ENCODE data around the gene TMEM263. TPM values are rescaled to one million over a fixed set of nuclear protein-coding genes. Genes with fewer than 3 reads are reported as not detected.
"Not testable (repeated sequence)": the region's sequence is repeated elsewhere in the genome, so short reads cannot be mapped to it uniquely, and the experiment has no call there.

TMEM263 gene
- total RNA-seq, 2 experiments from 2014 or later, result 25.8 to 26.7 TPM

DNA sequence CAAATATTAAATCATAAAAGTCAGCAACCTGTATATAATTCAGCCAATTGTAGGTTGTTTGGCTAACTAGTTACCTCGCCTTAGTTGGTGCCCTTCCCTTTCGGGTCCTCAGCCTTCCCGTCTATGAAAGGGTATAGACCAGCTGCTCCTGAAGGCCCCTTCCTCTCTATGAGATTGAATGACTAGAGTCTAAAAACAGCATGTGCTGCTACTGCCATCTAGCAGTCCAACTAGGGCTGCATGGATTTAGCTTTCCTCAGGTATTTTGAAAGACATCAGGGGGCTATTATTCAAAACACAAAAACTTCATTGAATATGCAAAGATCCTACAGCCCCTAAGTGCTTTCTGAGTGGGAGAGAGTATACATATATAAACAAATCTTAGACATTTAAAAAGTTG lies 37.0 kb upstream of the TMEM263 start:
- DNase-seq (no peak), ATAC-seq (no peak)
- no peaks in the 10 kb centered on the region for H3K36me3 Mint-ChIP-seq (ENCODE audit: low read depth)
- H3K4me1 Mint-ChIP-seq (ENCODE audit: low read depth), result peaks cover 18% of the 10 kb centered on the region
- ChIA-PET POLR2A (no interaction called here), CTCF (interaction anchor here (0.7 to 3.9 kb wide), 19 partner anchors 11 to 692 kb away, joined by 3 to 50 read pairs (median 4); partner anchors contain the start of gene POLR3B)
- H3K27ac Mint-ChIP-seq, result no peak overlapping the region
- no peak overlapping the region for H3K4me3 Mint-ChIP-seq
- no peaks in the 10 kb centered on the region for H3K9me3 Mint-ChIP-seq (ENCODE audit: insufficient read depth)
- H3K27me3 Mint-ChIP-seq (ENCODE audit: low read depth), result peaks cover 16% of the 10 kb centered on the region

DNA sequence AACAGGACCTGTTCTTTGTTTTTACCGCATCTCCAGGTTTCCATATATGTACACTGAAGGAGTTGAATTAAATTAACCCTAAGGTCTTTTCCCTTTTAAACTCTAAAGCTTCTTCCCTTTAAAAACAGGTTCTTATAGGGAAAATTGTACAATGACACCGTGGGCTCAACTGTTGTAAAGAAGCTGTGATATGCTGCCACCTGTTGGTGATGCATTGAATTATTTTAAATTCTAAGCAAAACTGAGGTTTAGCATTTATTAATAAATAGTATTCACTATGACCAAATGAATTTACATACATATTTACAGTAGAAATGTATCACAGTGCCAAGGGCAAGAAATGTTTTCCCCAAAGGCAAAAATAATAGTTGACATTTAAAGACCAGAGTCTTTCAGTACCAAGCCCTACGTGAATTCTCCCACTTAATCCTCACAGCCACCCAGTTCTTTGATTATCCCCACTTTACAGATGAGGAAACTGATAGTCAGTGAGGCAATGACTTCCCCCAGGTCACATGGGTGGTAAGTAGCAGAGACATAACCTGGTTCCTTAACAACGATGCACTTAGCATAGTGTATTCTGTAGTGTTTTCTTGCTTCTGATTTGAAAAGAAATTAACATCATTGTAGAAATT lies 35.7 kb upstream of the TMEM263 start:
- Mint-ChIP-seq H3K27me3 (ENCODE audit: low read depth) (peaks cover 20% of the 10 kb centered on the region), H3K27ac (no peak overlapping the region), H3K4me1 (ENCODE audit: low read depth) (peaks cover 9% of the 10 kb centered on the region), H3K36me3 (ENCODE audit: low read depth) (no peaks in the 10 kb centered on the region), H3K9me3 (ENCODE audit: insufficient read depth) (no peaks in the 10 kb centered on the region), H3K4me3 (no peak overlapping the region)
- ChIA-PET CTCF (interaction anchor here (0.6 to 3.9 kb wide), 28 partner anchors 12 to 604 kb away, joined by 3 to 50 read pairs (median 4); partner anchors contain the start of gene POLR3B), POLR2A (no interaction called here)
- DNase-seq, result peak; percentile 39
- no peak for ATAC-seq

DNA sequence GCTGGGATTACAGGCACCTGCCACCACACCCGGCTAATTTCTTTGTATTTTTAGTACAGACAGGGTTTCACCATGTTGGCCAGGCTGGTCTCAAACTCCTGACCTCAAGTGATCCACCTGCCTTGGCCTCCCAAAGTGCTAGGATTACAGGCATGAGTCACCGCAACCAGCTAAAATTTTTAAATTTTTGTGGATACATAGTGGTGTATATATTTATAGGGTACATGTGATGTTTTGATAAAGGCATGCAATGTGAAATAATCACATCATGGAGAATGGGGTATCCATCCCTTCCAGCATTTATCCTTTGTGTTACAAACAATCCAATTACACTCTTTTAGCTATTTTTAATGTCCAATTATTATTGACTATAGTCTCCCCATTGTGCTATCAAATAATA lies 33.7 kb upstream of the TMEM263 start:
- POLR2A ChIA-PET; H3K4me3 Mint-ChIP-seq; ATAC-seq; H3K9me3 Mint-ChIP-seq (ENCODE audit: insufficient read depth); H3K27ac Mint-ChIP-seq; H3K4me1 Mint-ChIP-seq (ENCODE audit: low read depth); H3K36me3 Mint-ChIP-seq (ENCODE audit: low read depth); DNase-seq: not testable (repeated sequence)
- peaks cover 20% of the 10 kb centered on the region for H3K27me3 Mint-ChIP-seq (ENCODE audit: low read depth)
- CTCF ChIA-PET, result interaction anchor here (1.1 to 3.9 kb wide), 2 partner anchors 14 to 564 kb away, joined by 6 to 50 read pairs; partner anchors contain the start of gene POLR3B

DNA sequence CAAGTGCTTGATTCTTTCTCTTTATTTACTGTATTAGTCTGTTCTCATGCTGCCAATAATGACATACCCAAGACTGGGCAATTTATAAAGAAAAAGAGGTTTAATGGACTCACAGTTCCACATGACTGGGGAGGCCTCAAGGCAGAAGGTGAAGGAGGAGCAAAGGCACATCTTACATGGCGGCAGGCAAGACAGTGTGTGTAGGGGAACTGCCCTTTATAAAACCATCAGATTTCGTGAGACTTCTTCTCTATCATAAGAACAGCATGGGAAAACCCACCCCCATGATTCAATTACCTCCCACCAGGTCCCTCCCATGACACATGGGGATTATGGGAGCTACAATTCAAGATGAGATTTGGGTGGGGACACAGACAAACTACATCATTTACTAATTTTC lies 32.1 kb upstream of the TMEM263 start:
- H3K4me1 Mint-ChIP-seq (ENCODE audit: low read depth); H3K4me3 Mint-ChIP-seq; ATAC-seq; DNase-seq; H3K36me3 Mint-ChIP-seq (ENCODE audit: low read depth); CTCF ChIA-PET; H3K27ac Mint-ChIP-seq; H3K9me3 Mint-ChIP-seq (ENCODE audit: insufficient read depth); POLR2A ChIA-PET: not testable (repeated sequence)
- peaks cover 25% of the 10 kb centered on the region for H3K27me3 Mint-ChIP-seq (ENCODE audit: low read depth)

- Mint-ChIP-seq H3K9me3 (ENCODE audit: insufficient read depth) (no peaks in the 10 kb centered on the region), H3K27ac (no peak overlapping the region), H3K27me3 (ENCODE audit: low read depth) (peaks cover 30% of the 10 kb centered on the region), H3K36me3 (ENCODE audit: low read depth) (no peaks in the 10 kb centered on the region), H3K4me1 (ENCODE audit: low read depth) (no peaks in the 10 kb centered on the region), H3K4me3 (no peak overlapping the region)
- DNase-seq, result no peak
- no peak for ATAC-seq
- POLR2A ChIA-PET, result no interaction called here
- CTCF ChIA-PET, result no interaction called here
Measured at GRCh38 chr12:106924268-106924861, 31.3 kb upstream of the TMEM263 start.

DNA sequence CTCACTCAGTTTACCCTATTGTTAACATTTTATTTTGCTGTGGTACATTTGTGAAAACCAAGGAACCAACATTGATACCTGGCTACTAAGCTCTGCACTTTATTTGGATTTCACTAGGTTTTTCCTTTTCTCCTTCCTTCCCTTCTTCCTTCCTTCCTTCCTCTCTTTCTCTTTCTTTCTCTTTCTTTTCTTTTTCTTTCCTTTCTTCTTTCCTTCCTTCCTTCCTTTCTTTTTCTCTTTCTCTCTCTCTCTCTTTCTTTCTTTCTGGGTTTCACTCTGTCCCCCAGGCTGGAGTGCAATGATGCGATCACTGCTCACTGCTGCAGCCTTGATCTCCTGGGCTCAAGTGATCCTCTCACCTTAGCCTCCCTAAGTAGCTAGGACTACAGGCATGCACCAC lies 29.1 kb upstream of the TMEM263 start:
- CTCF ChIA-PET, result no interaction called here
- no peaks in the 10 kb centered on the region for H3K9me3 Mint-ChIP-seq (ENCODE audit: insufficient read depth)

GRCh38 chr12:106934277-106934676 lies 21.4 kb upstream of the TMEM263 start:
- Mint-ChIP-seq H3K36me3 (ENCODE audit: low read depth) (no peaks in the 10 kb centered on the region), H3K9me3 (ENCODE audit: insufficient read depth) (no peaks in the 10 kb centered on the region), H3K4me3 (no peak overlapping the region), H3K27ac (no peak overlapping the region), H3K4me1 (ENCODE audit: low read depth) (no peaks in the 10 kb centered on the region), H3K27me3 (ENCODE audit: low read depth) (peaks cover 24% of the 10 kb centered on the region)
- DNase-seq (no peak), ATAC-seq (no peak)
- ChIA-PET CTCF (no interaction called here), POLR2A (no interaction called here)

More for the DNA sequence above, 29.1 kb upstream of the TMEM263 start:
- no peak overlapping the region for H3K27ac Mint-ChIP-seq
- H3K4me3 Mint-ChIP-seq, result no peak overlapping the region
- ATAC-seq, result no peak
- POLR2A ChIA-PET, result interaction anchor here (1.2 kb wide), 1 partner anchor 29 kb away, joined by 3 read pairs; the partner anchor contains the start of gene TMEM263
- peaks cover 42% of the 10 kb centered on the region for H3K27me3 Mint-ChIP-seq (ENCODE audit: low read depth)
- no peaks in the 10 kb centered on the region for H3K4me1 Mint-ChIP-seq (ENCODE audit: low read depth)
- no peak for DNase-seq
- H3K36me3 Mint-ChIP-seq (ENCODE audit: low read depth), result no peaks in the 10 kb centered on the region

- ChIA-PET CTCF (interaction anchor here (1.0 to 1.2 kb wide), 2 partner anchors 12 to 584 kb away, joined by 3 read pairs; partner anchors contain the start of gene POLR3B), POLR2A (no interaction called here)
- H3K27ac Mint-ChIP-seq, result no peak overlapping the region
- H3K4me1 Mint-ChIP-seq (ENCODE audit: low read depth), result no peaks in the 10 kb centered on the region
- peaks cover 2% of the 10 kb centered on the region for H3K36me3 Mint-ChIP-seq (ENCODE audit: low read depth)
- DNase-seq, result no peak
- H3K4me3 Mint-ChIP-seq, result no peak overlapping the region
- peaks cover 7% of the 10 kb centered on the region for H3K27me3 Mint-ChIP-seq (ENCODE audit: low read depth)
- no peak for ATAC-seq
- H3K9me3 Mint-ChIP-seq (ENCODE audit: insufficient read depth), result peaks cover 4% of the 10 kb centered on the region
Measured at GRCh38 chr12:106941481-106942156, 14.1 kb upstream of the TMEM263 start.

- ChIA-PET CTCF (no interaction called here), POLR2A (no interaction called here)
- ATAC-seq, result no peak
- Mint-ChIP-seq H3K27me3 (ENCODE audit: low read depth) (peaks cover 2% of the 10 kb centered on the region), H3K4me3 (no peak overlapping the region), H3K27ac (no peak overlapping the region), H3K9me3 (ENCODE audit: insufficient read depth) (peaks cover 7% of the 10 kb centered on the region), H3K36me3 (ENCODE audit: low read depth) (peaks cover 5% of the 10 kb centered on the region), H3K4me1 (ENCODE audit: low read depth) (no peaks in the 10 kb centered on the region)
- no peak for DNase-seq
Measured at GRCh38 chr12:106942775-106943174, 12.9 kb upstream of the TMEM263 start.

DNA sequence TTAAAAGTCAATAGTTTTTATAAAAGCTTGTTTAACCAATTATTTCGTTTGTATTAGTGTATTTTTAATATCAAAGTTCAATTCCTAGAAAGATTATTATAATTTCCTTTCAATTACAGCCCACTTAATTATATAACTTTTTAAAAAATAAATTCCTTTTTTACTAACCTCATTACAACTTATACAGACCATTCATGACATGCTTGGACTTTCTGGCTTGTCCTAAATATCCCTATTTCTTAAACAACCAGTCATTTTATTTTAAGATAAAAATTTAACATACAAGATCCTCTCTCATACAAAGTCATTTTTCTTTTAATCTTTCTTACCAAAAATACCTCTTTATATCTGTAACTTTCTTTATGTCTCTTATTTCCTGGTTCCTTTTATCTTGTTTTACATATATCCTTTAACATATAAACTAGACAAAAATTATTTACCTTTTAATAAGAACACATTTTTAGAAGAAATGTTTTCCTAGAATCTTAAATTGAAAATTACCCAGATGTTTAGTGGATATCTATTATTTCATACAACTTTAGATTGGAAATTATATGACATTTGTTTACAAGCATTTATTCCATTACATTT lies 10.4 kb upstream of the TMEM263 start:
- ATAC-seq, result no peak
- Mint-ChIP-seq H3K9me3 (ENCODE audit: insufficient read depth) (peaks cover 27% of the 10 kb centered on the region), H3K27me3 (ENCODE audit: low read depth) (peaks cover under 1% of the 10 kb centered on the region), H3K4me1 (ENCODE audit: low read depth) (no peaks in the 10 kb centered on the region), H3K27ac (no peak overlapping the region), H3K36me3 (ENCODE audit: low read depth) (peaks cover 5% of the 10 kb centered on the region), H3K4me3 (no peak overlapping the region)
- DNase-seq, result no peak
- ChIA-PET CTCF (no interaction called here), POLR2A (no interaction called here)

DNA sequence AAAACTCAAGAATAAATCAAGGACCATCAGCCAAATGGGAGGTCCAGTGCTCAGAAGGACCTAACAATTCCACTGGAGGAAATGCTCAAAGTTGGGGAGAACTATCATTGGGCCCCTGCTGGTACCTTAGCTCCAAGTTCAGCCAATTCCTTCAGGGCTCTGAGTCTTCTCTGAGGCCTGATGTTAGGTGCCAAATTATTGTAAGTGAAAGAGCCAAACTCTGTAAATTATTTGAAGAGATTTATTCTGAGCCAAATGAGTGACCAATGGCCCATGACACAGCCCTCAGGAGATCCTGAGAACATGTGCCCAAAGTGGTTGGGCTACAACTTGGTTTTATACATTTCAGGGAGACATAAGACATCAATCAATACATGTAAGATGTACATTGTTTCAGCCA lies 8.2 kb upstream of the TMEM263 start:
- H3K27me3 Mint-ChIP-seq (ENCODE audit: low read depth), result peaks cover 9% of the 10 kb centered on the region
- H3K4me1 Mint-ChIP-seq (ENCODE audit: low read depth), result no peaks in the 10 kb centered on the region
- ChIA-PET POLR2A (no interaction called here), CTCF (no interaction called here)
- no peak overlapping the region for H3K4me3 Mint-ChIP-seq
- peaks cover 30% of the 10 kb centered on the region for H3K9me3 Mint-ChIP-seq (ENCODE audit: insufficient read depth)
- no peak for DNase-seq
- ATAC-seq, result no peak
- no peak overlapping the region for H3K27ac Mint-ChIP-seq
- H3K36me3 Mint-ChIP-seq (ENCODE audit: low read depth), result peaks cover 8% of the 10 kb centered on the region

DNA sequence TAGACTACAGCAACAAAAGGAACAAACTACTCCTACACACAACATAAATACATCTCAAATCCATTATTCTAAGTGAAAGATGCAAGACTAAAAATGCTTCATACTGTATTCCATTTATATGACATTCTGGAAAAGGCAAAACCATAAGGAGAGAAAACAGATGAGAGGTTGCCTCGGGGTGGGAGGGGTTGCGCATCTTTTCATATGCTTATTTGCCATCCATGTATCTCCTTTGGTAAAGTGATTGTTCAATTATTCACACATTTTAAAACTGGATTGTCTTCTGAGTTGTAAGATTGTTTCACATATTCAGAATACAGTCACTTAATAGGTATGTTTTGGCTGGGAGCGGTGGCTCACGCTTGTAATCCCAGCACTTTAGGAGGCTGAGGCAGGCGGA lies 5.1 kb upstream of the TMEM263 start:
- CTCF ChIA-PET, result no interaction called here
- no peak overlapping the region for H3K27ac Mint-ChIP-seq

More for the DNA sequence above, 5.1 kb upstream of the TMEM263 start:
- Mint-ChIP-seq H3K27me3 (ENCODE audit: low read depth) (peaks cover 9% of the 10 kb centered on the region), H3K36me3 (ENCODE audit: low read depth) (peaks cover 7% of the 10 kb centered on the region), H3K9me3 (ENCODE audit: insufficient read depth) (peaks cover 26% of the 10 kb centered on the region), H3K4me3 (no peak overlapping the region), H3K4me1 (ENCODE audit: low read depth) (peaks cover 7% of the 10 kb centered on the region)
- DNase-seq (no peak), ATAC-seq (no peak)
- POLR2A ChIA-PET, result no interaction called here

Data from activated CD8-positive, alpha-beta T cell treated with anti-CD3 and anti-CD28 coated beads, Interleukin-2, amount 10 ng/mL, durations not matched to agents 7 days and 5 days (primary cell).